Midbrain (tissue), 1 donor: ENCODE measurements around the gene TJP1.
"Not testable (repeated sequence)": the region's sequence is repeated elsewhere in the genome, so short reads cannot be mapped to it uniquely, and the experiment has no call there.

Source experiments
- DNase-seq: peaks from one replicate; lab custom pipeline; 2025; lab: John Stamatoyannopoulos, UW

Gene TJP1

GRCh38 chr15:29753506-29753905 lies 68.8 kb downstream of the TJP1 start:
- DNase-seq: no peak

DNA sequence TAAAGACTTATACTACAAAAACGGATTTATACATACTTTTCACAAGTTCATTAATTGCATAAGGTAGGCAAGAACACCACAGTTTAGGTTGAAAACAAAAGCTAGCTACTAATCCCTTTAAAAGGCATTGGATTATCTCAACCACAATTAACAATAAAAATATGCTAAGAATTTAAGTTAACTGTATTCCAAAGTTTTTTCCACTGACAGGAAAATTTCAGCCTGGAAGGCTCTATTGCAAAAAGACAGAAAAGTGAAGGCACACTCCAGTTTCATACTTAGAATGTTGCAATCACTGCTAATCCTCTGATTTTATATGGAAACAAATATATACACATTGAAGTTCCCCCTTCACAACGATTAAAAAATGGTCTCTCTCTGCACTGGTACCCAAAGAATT lies 71.5 kb downstream of the TJP1 start:
- no peak for DNase-seq

GRCh38 chr15:29749365-29750086 lies 72.7 kb downstream of the TJP1 start:
- DNase-seq: peak; percentile 19

DNA sequence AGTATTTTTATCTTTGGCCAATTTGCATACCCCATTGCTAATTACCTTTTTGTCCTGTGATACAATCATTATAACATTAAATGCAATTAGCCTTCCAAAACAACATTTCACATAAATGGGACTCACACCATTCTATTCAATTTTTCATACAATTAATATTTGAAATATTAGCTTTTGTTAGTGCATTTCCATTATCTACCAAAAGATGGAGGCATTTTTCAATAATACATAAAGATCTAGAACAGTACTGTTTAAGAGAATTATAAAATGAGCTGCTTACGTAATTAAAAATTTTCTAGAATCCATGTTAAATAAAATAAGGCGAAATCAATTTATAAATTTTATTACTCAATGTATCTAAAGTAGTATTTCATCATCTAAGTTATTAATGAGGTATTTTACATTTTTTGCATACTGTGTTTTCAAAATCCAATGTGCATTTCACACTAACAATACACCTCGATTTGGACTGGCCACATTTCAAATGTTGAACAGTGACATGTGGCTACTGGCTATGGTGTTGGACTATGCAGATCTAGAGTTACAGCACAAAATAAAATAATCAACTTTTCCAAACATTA lies 74.3 kb downstream of the TJP1 start:
- no peak for DNase-seq

DNA sequence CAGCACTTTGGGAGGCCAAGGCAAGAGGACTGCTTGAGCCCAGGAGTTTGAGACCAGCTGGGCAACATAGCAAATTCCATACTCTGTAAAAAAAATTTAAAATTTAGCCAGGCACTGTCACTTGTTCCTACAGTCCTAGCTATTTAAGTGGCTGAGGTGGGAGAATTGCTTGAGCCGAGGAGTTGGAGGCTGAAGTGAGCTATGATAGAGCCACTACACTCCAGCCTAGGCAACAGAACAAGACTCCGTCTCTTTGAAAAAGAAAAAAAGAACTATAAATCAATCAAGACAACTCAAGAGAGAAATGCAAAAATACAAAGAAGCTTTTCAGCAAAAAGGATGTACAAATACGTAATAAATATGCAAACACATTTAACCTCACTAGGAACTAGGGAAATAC lies 78.8 kb downstream of the TJP1 start:
- DNase-seq: no peak

GRCh38 chr15:29740692-29741311 lies 81.5 kb downstream of the TJP1 start:
- no peak for DNase-seq

- DNase-seq: no peak
Measured at GRCh38 chr15:29736744-29737020, 85.6 kb downstream of the TJP1 start.

- DNase-seq: no peak
Measured at GRCh38 chr15:29736012-29736743, 86.1 kb downstream of the TJP1 start.

DNA sequence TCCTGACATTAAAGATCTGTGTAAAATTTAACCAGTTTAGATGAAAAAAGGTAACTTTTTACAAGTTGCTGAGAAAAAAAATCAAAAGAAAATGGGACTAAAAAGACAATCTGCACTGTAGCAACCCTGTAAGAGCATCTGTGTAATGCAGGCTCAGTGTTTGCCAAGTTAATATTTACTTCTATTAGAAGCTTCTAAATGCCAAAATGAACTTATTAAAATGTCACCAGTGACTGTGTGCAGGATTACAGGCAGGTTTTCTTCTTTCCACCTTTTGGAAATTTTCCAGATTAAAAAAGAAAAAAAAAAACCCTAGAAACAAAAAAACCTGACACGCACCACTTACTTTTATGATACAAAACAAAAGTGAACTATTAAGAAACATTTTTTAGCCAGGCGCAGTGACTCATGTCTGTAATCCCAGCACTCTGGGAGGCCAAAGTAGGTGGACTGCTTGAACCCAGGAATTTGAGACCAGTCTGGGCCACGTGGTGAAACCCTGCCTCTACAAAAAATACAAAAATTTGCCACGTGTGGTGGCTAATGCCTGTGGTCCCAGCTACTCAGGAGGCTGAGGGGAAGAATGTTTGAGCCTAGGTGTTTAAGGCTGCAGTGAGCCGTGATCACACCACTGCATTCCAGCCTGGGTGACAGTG lies 87.2 kb downstream of the TJP1 start:
- no peak for DNase-seq

DNA sequence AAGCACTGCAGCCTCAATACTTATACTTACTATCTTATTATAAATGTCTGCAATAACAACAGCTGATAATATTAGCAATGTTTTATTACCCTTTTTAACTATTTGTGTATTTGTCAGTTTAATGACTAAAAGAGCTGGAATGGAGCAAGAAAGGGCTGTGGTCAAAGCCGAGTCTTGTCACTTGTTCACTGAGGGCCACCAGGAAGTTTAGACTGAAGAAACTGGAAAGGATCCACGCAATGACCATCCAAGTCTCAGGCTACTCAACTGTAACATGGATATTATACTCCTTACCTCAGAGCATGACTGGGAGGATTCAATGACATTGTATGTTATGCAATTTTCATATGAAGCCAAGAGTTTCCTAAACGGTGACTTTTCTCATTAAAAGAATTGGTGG lies 90.4 kb downstream of the TJP1 start:
- no peak for DNase-seq

DNA sequence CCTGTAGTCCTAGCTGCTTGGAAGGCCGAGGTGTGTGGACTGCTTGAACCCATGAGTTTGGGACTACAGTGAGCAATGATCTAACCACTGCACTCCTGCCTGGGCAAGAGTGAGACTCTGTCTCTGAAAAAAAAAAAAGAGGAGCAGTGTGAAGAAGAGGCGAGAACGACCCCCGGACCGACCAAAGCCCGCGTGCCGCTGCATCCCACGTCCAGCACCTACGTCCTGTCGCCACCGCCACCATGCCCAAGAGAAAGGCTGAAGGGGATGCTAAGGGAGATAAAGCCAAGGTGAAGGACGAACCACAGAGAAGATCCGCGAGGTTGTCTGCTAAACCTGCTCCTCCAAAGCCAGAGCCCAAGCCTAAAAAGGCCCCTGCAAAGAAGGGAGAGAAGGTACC lies 91.8 kb downstream of the TJP1 start:
- DNase-seq: not testable (repeated sequence)

- DNase-seq: no peak
Measured at GRCh38 chr15:29728418-29728817, 93.8 kb downstream of the TJP1 start.

DNA sequence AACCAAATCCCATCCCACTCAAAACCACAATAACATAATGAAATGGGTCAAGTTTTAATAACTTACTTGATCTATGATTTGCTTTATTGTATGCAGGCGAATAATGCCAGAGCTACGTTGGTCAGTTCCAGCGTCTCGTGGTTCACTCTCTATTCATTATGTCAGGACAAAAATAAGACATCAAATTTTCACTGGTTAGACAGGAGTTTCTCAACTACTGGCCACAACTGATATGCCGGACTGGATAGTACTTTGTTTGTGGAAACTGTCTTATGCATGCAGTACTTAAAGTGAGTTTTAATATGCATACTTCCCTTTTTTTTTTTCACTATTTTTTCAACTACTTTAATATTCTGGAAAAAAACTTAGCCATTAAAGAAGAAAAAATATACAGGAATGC lies 94.4 kb downstream of the TJP1 start:
- no peak for DNase-seq

- no peak for DNase-seq
Measured at GRCh38 chr15:29726553-29726952, 95.7 kb downstream of the TJP1 start.

DNA sequence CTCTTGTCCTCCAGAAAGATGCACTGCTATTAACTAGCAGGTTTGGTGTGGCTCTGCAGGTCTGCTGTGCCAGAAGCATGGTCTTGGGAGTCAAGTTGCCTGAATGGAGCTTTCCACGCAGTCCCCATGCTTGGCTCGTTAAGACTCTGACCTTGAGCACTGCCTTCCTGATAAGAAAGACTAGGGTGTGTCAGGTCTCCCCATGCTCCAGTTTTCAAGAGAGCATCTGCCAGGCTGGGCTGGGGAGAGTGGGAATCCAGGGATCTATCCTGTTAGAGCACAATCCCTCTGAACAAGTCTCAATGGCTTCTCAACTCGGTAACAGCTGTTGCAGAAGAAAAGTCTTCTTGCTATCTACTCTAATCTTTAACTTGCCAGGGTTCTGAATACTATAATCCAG lies 98.2 kb downstream of the TJP1 start:
- DNase-seq: no peak

GRCh38 chr15:29713784-29714183 lies 108.5 kb downstream of the TJP1 start:
- DNase-seq: no peak

- no peak for DNase-seq
Measured at GRCh38 chr15:29712149-29712885, 110.0 kb downstream of the TJP1 start.

DNA sequence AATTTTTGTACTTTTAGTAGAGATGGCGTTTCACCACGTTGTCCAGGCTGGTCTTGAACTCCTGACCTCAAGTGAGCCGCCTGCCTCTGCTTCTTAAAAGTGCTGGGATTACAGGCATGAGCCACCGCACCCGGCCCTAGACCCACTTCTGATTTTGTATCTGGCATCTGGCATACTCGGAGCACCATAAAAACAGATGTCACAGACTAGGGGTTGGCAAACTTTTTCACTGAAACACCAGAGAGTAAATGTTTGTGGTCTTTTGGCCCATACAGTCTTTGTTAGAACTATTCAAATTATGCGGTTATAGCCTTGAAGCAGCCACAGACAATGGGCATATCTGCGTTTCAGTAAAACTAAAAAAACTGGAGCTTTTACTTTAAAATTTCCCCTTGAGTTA lies 110.7 kb downstream of the TJP1 start:
- no peak for DNase-seq

DNA sequence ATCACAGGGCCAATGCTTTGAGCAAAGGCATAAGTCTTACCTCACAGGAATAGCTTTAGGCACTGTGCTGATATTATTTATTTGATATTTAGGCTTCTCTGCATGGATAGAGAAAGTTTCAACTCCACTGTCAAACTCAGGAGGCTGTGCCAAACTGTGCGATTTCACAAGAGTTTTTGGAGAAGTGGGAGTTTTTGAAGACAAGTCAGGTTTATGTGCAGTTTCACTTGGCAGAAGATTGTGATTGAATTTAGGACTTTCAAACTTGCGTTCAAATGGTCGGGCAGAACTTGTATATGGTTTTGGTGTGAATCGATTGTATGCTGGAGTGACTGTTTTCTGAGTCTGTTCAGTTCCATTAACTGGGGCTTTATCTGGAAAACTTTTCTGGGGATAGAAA lies 113.7 kb downstream of the TJP1 start:
- DNase-seq: no peak

DNA sequence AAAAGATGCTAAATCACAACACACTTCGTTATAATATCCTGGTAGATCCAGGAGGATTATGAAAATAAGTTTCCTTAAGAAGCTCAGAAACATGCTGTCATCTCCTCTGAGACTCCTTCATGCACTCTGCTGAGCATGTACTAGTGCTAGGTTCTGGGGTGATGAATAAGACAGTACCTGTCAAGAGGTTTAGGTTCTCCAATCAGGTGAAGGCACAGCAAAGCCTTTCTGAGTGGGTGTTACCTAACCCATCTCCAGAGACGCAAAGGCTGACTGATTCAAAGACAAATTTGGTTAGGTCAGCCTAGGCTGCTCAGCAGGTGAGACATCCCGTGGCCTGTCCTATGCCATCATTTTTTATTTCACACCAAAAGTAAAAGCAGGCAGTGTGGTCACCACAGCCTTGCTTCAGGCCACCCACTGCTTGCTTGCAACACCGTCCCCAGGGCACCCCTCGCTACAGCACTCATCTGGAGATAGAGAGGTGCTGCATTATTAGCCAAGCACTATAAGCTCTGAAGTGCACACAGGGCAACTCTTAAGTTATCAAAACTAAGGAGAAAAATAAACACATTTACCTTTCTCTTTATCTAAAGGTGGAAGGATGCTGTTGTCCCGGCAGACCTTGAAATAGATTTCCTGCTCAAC lies 117.2 kb downstream of the TJP1 start:
- no peak for DNase-seq

- no peak for DNase-seq
Measured at GRCh38 chr15:29701151-29701550, 121.1 kb downstream of the TJP1 start.
